Heart left ventricle (tissue), 16 donors: Measurements from ENCODE around the gene PLA2R1. TPM values are rescaled to one million over a fixed set of nuclear protein-coding genes. Genes with fewer than 3 reads are reported as not detected.
A peak's percentile ranks its signal among the peaks of the same experiment; 100 is the strongest.

Source experiments
- ATAC-seq, 4 donors: fragments of 200-7000 bp; cut with Tn5 transposase; one replicate each; pipeline ENCODE4 v1.9.1; 2020 to 2022; ENCODE audit warnings: moderate library complexity in 4 of 4, mild to moderate bottlenecking in 3 of 4, moderate number of reproducible peaks in 1 of 4
- DNase-seq, 5 donors: peaks; one replicate each; pipeline ENCODE4 v3.0.0-alpha.2; 2020
- H3K27ac ChIP-seq, 12 donors: fragments of 200-600 bp; sonication (generic) in 4 of 12; one replicate each; pipeline versions ENCODE4 v1.5.0 to v1.8.0; 2016 to 2022; ENCODE audit warnings: mild to moderate bottlenecking in 2 of 12
- H3K27me3 ChIP-seq, 9 donors: fragments of 200-600 bp; sonication (generic) in 2 of 9; one replicate each; pipeline versions ENCODE4 v1.5.1 to v1.8.0; 2016 to 2022; ENCODE audit warnings: mild to moderate bottlenecking in 3 of 9
- H3K36me3 ChIP-seq, 9 donors: fragments of 200-600 bp; sonication (generic) in 2 of 9; one replicate each; pipeline versions ENCODE4 v1.5.0 to v1.8.0; 2018 to 2022; ENCODE audit warnings: mild to moderate bottlenecking in 2 of 9
- H3K4me1 ChIP-seq, 12 donors: fragments of 200-600 bp; sonication (generic) in 4 of 12; one replicate each; pipeline versions ENCODE4 v1.5.0 to v1.8.0; 2016 to 2022; ENCODE audit warnings: mild to moderate bottlenecking in 3 of 12
- H3K4me3 ChIP-seq, 12 donors: fragments of 200-600 bp; sonication (generic) in 4 of 12; one replicate each; pipeline versions ENCODE4 v1.5.0 to v1.8.0; 2017 to 2022; ENCODE audit warnings: mild to moderate bottlenecking in 9 of 12, moderate library complexity in 4 of 12
- H3K9me3 ChIP-seq, 12 donors: fragments of 200-600 bp; sonication (generic) in 4 of 12; one replicate each; pipeline versions ENCODE4 v1.5.0 to v1.8.0; 2016 to 2022; ENCODE audit warnings: mild to moderate bottlenecking in 1 of 12
- CTCF ChIP-seq, 12 donors: fragments of 200-600 bp; sonication (generic) in 4 of 12; IDR thresholded peaks; one replicate each; pipeline versions ENCODE4 v1.5.0 to v1.8.0; 2018 to 2022; ENCODE audit warnings: antibody characterized with exemption in 12 of 12, mild to moderate bottlenecking in 5 of 12
- POLR2A ChIP-seq, 2 donors: fragments of 450-650 bp; IDR thresholded peaks; one replicate each; pipeline ENCODE4 v1.6.1; 2017; ENCODE audit warnings: antibody characterized with exemption in 2 of 2, mild to moderate bottlenecking in 2 of 2, moderate library complexity in 2 of 2
- WGBS, 4 donors: extraction: QIAGEN DNeasy Blood & Tissue Kit in 2 of 4; methylation state at CpG; one replicate each; pipeline versions ENCODE4 v1.1.5 to v1.1.7; 2013 to 2018; 5-methylcytosine and 5-hydroxymethylcytosine counted together
- intact Hi-C, 10 donors: fragments of 100-400 bp; cut with DNase I; formaldehyde crosslinking; loops; one replicate each; pipeline versions ENCODE4 v1.11.1 to v1.14.2; 2022
- polyA plus RNA-seq, 2 donors: library from polyadenylated mRNA; stranded (reverse); fragments of 200-250 nt; gene quantifications; one replicate each; pipeline ENCODE4 v1.2.3, GENCODE V29; 2013
- total RNA-seq, 9 donors: library from RNA; depleted of rRNA in 2 of 9; stranded (reverse); fragments of >200 nt in 2 of 9; fragmentation: NEBNext Ultra II Directional in 3 of 9; extraction: Animal tissue kit (Norgen Biotek cat#: 25700) in 3 of 9; gene quantifications; one replicate each; pipeline versions ENCODE4 v1.1.0 to v1.2.4, GENCODE V29; 2016 to 2023
- donor health status: ischemic (EF 13 %, LVEDD 7.1; RV severe dilation, severe dysfunction).
- donor health status: healthy with polysubstance abuse.
- donor health status: DM: no; HTN: yes; CAD: no.
- donor health status: DM: no; HTN: no; CAD: no.
- donor health status: ischemic (EF 25% LVEDD 6.9; RV normal size, moderate dysfunction).
- donor health status: ischemic (EF 25% LVEDD 5.7; RV mildly dilated, moderate dysfunction).
- donor health status: healthy.
- donor health status: DM: yes; HTN: yes; CAD: no.
- donor health status: ischemic (EF 35%, LVEDD 5.7; RV mildly dilated, moderate dysfunction).
- donor health status: nonischemic (EF 11% LVEDD 7.7; RV severe dilation, severe dysfunction).
- donor health status: DM: yes; HTN: yes; CAD: no.
- donor health status: PGD.
- donor health status: ischemic (EF 29% LVEDD 5.4; RV normal size, mild dysfunction).
- donor health status: nonischemic (EF 23%, LVEDD 6.1; RV moderate dilation, normal function).

The PLA2R1 gene
- total and polyA plus RNA-seq, 11 donors = 0.36 to 4.7 (median 2.1) TPM

GRCh38 chr2:159892990-159893810 is 169.2 kb downstream of the PLA2R1 start:
- whole genome bisulfite sequencing, 4 donors = 68 to 77% (median 73%) methylated on average over 8 of the region's 8 CpGs

GRCh38 chr2:159891917-159892730 is 170.3 kb downstream of the PLA2R1 start:
- WGBS, 4 donors = 85 to 94% (median 89%) methylated on average over 2 of the region's 2 CpGs
- H3K27ac ChIP-seq = no peak overlapping the region
- H3K9me3 ChIP-seq = no peaks in the 10 kb centered on the region
- DNase-seq = no peak
- TF ChIP-seq CTCF (IDR thresholded peaks at IDR 0.05) = no peak
- no peak for TF ChIP-seq POLR2A (IDR thresholded peaks at IDR 0.05)
- H3K36me3 ChIP-seq = no peaks in the 10 kb centered on the region
- no peak for ATAC-seq
- intact Hi-C loops = no loop called here
- peaks cover 0 to 28% (median 0%) of the 10 kb centered on the region in 12 donors for H3K4me1 ChIP-seq
- no peaks in the 10 kb centered on the region for H3K27me3 ChIP-seq
- no peak overlapping the region for H3K4me3 ChIP-seq

More at GRCh38 chr2:159892990-159893810, 169.2 kb downstream of the PLA2R1 start:
- intact Hi-C loops = no loop called here
- Histone ChIP-seq H3K27me3 (no peaks in the 10 kb centered on the region), H3K36me3 (no peaks in the 10 kb centered on the region), H3K9me3 (no peaks in the 10 kb centered on the region), H3K4me1 (peaks cover 0 to 28% (median 0%) of the 10 kb centered on the region in 12 donors), H3K27ac (peak overlapping the region in 1 of 12 donors; percentile 5), H3K4me3 (no peak overlapping the region)
- DNase-seq (no peak), ATAC-seq (no peak)
- TF ChIP-seq CTCF (IDR thresholded peaks at IDR 0.05) (no peak), POLR2A (IDR thresholded peaks at IDR 0.05) (no peak)

GRCh38 chr2:159891267-159891588 is 171.2 kb downstream of the PLA2R1 start:
- intact Hi-C loops = no loop called here

More at GRCh38 chr2:159891267-159891588, 171.2 kb downstream of the PLA2R1 start:
- Histone ChIP-seq H3K9me3 (no peaks in the 10 kb centered on the region), H3K36me3 (no peaks in the 10 kb centered on the region), H3K4me3 (no peak overlapping the region), H3K27me3 (no peaks in the 10 kb centered on the region), H3K27ac (peak overlapping the region in 1 of 12 donors; percentile 25), H3K4me1 (peaks cover 0 to 28% (median 0%) of the 10 kb centered on the region in 12 donors)
- ATAC-seq = no peak
- TF ChIP-seq POLR2A (IDR thresholded peaks at IDR 0.05) = no peak
- no peak for TF ChIP-seq CTCF (IDR thresholded peaks at IDR 0.05)
- DNase-seq = no peak
